Epithelial cell of proximal tubule (primary cell): ENCODE data around the gene XRRA1. TPM values are rescaled to one million over a fixed set of nuclear protein-coding genes. Genes with fewer than 3 reads are reported as not detected.

Experiments used
- DNase-seq: peaks from one replicate; pipeline ENCODE4 v3.0.0-alpha.2; 2011; ENCODE audit warnings: low read depth
- H3K4me3 ChIP-seq: 2 replicates; pipeline ENCODE4 v1.5.1; 2011; ENCODE audit warnings: low read depth, mild to moderate bottlenecking, low read length
- CTCF ChIP-seq: conservative IDR thresholded peaks from 2 replicates; pipeline ENCODE4 v1.5.1; 2012; ENCODE audit warnings: low read depth, mild to moderate bottlenecking, low read length
- total RNA-seq: library from RNA; depleted of rRNA; stranded (reverse); fragments of >200 nt; gene quantifications from 2 replicates; pipeline ENCODE4 v1.2.3, GENCODE V29; 2015

Gene XRRA1
- total RNA-seq, 1 donor from 2014 or later = 5.1 TPM

- no peak for TF ChIP-seq CTCF
- H3K4me3 ChIP-seq = no peak overlapping the region
- no peak for DNase-seq
Measured at GRCh38 chr11:74984730-74985129, 35.8 kb upstream of the XRRA1 start.

GRCh38 chr11:74984070-74984469 is 35.2 kb upstream of the XRRA1 start:
- TF ChIP-seq CTCF = no peak
- no peak overlapping the region for H3K4me3 ChIP-seq
- DNase-seq = no peak

- H3K4me3 ChIP-seq = no peak overlapping the region
- no peak for TF ChIP-seq CTCF
- no peak for DNase-seq
Measured at GRCh38 chr11:74981888-74982287, 33.0 kb upstream of the XRRA1 start.

- H3K4me3 ChIP-seq = no peak overlapping the region
- no peak for TF ChIP-seq CTCF
- no peak for DNase-seq
Measured at GRCh38 chr11:74980634-74981033, 31.7 kb upstream of the XRRA1 start.

- no peak overlapping the region for H3K4me3 ChIP-seq
- no peak for DNase-seq
- no peak for TF ChIP-seq CTCF
Measured at GRCh38 chr11:74978041-74978440, 29.1 kb upstream of the XRRA1 start.

GRCh38 chr11:74971424-74971823 is 22.5 kb upstream of the XRRA1 start:
- H3K4me3 ChIP-seq = no peak overlapping the region
- DNase-seq = no peak
- no peak for TF ChIP-seq CTCF

GRCh38 chr11:74970852-74971395 is 22.0 kb upstream of the XRRA1 start:
- no peak overlapping the region for H3K4me3 ChIP-seq

More at GRCh38 chr11:74970852-74971395, 22.0 kb upstream of the XRRA1 start:
- DNase-seq = no peak
- TF ChIP-seq CTCF = no peak
